MM.1S (cell line): Measurements from ENCODE around the gene NEU4.

Source experiments
- EZH2 ChIP-seq: fragments of 300-600 bp; sonication (generic); optimal IDR thresholded peaks from 2 replicates; pipeline ENCODE3; 2017; ENCODE audit warnings: low read depth, mild to moderate bottlenecking, antibody characterized with exemption, low read length, mixed read lengths
- EZH2phosphoT487 ChIP-seq: fragments of 300-600 bp; sonication (generic); IDR thresholded peaks from 2 replicates; pipeline ENCODE4 v1.6.1; 2018; ENCODE audit warnings: antibody characterized with exemption, low read length
- TF ChIP-seq, protein P1 (sequence below): fragments of 300-600 bp; sonication (generic); IDR thresholded peaks from 2 replicates; pipeline ENCODE4 v1.5.1; 2016; ENCODE audit warnings: antibody characterized with exemption, low read length, mixed read lengths

DNA sequence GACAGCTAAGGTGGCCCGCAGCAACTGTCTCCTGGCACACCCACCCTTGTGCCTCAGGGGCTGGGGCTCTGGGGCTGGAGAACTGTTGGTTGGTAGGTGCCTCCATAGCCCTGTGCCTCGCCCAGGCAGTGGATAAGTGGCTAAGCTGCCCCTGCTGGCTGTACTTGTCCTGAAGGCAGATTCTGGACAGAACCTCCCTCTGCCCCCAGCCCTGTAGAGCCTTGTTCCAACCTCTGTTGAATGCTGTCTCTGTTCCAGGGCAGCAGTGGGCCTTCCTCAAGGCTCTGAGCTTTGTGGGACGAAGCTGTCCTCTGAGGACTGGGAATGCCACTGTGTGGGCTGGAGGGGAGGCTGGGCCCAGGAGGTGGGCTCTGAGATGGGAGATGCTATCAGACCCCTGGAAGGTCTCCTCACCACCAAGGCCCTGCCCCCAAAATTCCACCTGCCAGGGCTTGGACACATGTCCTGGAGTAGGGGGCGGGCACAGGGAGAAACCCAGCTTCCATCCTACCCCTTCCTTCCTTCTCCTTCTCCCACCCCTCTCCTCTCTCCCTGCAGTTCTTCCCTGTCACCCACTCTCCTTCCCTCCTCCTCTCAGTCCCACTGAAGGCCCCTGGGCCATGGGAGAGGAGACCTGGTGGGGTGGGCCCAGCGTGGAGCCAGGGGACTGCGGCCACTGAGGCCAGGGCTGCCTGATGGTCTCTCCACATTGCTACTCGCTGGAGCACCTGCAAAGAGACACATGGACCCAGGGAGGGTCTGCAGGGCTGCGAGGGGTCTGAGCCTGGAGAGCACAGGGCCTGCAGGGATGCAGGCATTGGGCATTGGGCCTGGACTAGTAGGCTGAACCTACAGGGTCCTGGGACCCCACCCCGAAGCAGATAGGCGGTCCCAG, 51.4 kb downstream of the NEU4 start:
- TF ChIP-seq, protein P1, sequence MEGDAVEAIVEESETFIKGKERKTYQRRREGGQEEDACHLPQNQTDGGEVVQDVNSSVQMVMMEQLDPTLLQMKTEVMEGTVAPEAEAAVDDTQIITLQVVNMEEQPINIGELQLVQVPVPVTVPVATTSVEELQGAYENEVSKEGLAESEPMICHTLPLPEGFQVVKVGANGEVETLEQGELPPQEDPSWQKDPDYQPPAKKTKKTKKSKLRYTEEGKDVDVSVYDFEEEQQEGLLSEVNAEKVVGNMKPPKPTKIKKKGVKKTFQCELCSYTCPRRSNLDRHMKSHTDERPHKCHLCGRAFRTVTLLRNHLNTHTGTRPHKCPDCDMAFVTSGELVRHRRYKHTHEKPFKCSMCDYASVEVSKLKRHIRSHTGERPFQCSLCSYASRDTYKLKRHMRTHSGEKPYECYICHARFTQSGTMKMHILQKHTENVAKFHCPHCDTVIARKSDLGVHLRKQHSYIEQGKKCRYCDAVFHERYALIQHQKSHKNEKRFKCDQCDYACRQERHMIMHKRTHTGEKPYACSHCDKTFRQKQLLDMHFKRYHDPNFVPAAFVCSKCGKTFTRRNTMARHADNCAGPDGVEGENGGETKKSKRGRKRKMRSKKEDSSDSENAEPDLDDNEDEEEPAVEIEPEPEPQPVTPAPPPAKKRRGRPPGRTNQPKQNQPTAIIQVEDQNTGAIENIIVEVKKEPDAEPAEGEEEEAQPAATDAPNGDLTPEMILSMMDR, result peak; percentile 22
- TF ChIP-seq EZH2 (no peak), EZH2phosphoT487 (no peak)
